OCI-LY1 (cell line): ENCODE data around the gene CACNG3.

Experiments
- EZH2 ChIP-seq: fragments of 200-600 bp; sonication (generic), shearing (Covaris generic); IDR thresholded peaks from 2 replicates; pipeline ENCODE4 v1.8.0; 2017; ENCODE audit warnings: borderline replicate concordance, mixed run types, mild to moderate bottlenecking, antibody characterized with exemption, low read length, moderate library complexity, mixed read lengths
- TF ChIP-seq, protein P1 (sequence below): fragments of 200-600 bp; sonication (generic), shearing (Covaris generic); IDR thresholded peaks from 2 replicates; pipeline ENCODE4 v1.5.1; 2017; ENCODE audit warnings: mild to moderate bottlenecking, antibody characterized with exemption, low read length, moderate library complexity, mixed read lengths

DNA sequence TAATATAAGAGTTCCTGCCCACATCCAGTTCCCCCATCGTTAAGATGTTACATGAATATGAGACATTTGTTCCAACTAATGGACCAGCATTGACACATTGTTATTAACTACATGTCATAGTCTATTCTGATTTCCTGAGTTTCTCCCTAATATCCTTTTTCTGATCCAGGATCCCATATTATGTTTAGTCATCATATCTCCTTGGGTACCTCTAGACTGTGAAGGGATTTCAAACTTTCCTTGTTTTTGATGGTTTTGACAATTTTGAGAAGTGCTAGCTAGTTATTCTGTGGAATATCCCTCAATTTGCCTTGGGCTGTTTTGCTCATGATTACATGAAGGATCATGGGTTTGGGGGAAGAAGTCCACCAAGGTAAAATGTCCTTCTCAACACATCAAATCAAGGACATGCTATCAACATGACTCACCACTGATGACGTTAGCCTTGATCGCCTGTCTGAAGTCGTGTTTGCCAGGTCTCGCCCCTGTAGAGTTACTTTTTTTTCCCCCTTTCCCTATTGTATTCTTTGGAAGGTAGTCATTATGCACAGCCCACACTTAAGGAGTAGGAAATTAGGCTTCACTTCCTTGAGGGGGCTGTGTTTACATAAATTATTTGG is 42.5 kb downstream of the CACNG3 start:
- no peak for TF ChIP-seq EZH2
- TF ChIP-seq, protein P1, sequence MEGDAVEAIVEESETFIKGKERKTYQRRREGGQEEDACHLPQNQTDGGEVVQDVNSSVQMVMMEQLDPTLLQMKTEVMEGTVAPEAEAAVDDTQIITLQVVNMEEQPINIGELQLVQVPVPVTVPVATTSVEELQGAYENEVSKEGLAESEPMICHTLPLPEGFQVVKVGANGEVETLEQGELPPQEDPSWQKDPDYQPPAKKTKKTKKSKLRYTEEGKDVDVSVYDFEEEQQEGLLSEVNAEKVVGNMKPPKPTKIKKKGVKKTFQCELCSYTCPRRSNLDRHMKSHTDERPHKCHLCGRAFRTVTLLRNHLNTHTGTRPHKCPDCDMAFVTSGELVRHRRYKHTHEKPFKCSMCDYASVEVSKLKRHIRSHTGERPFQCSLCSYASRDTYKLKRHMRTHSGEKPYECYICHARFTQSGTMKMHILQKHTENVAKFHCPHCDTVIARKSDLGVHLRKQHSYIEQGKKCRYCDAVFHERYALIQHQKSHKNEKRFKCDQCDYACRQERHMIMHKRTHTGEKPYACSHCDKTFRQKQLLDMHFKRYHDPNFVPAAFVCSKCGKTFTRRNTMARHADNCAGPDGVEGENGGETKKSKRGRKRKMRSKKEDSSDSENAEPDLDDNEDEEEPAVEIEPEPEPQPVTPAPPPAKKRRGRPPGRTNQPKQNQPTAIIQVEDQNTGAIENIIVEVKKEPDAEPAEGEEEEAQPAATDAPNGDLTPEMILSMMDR = no peak
